T-helper 9 cell (primary cell): ENCODE data around the gene MAP3K20.
"Not testable (repeated sequence)": the region's sequence is repeated elsewhere in the genome, so short reads cannot be mapped to it uniquely, and the experiment has no call there.

ENCODE experiments used
- DNase-seq: peaks from one replicate; pipeline ENCODE4 v3.0.0-alpha.2; 2020

The MAP3K20 gene

DNA sequence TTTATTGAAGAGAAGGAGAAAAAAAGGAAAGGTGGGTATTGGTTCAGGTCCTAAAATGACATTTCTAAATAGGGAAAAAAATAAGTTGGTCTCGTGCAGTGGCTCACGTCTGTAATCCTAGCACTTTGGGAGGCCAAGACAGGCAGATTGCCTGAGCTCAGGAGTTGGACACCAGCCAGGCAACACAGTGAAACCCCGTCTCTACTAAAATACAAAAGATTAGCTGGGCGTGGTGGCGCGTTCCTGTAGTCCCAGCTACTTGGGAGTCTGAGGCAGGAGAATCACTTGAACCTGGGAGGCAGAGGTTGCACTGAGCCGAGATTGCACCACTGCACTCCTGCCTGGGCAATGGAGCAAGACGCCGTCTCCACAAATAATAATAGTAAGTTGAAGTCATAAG is 131.5 kb downstream of the MAP3K20 start:
- DNase-seq, result not testable (repeated sequence)

GRCh38 chr2:173210270-173211196 is 134.9 kb downstream of the MAP3K20 start:
- DNase-seq, result peak; percentile 14

DNA sequence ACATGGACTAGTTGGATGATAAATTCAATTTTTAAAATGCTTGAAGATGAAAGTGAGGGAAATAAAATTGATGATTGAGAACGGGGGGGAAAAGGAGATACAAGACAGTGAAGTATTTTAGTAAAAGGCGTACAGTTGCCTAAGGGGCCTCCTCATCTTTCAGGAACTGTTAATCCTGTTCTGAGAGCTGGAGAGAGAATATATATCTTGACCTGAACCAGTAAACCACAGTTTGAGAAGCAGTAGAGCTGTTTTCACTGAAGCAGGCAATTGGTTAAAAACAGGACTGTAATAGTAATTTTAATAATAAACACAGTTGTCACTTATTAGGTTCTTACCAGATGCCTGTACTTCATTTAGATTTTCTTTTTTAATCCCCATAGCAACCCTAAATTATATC is 137.5 kb downstream of the MAP3K20 start:
- DNase-seq, result no peak

- no peak for DNase-seq
Measured at GRCh38 chr2:173214213-173214612, 138.6 kb downstream of the MAP3K20 start.

GRCh38 chr2:173215316-173215715 is 139.7 kb downstream of the MAP3K20 start:
- DNase-seq, result no peak

DNA sequence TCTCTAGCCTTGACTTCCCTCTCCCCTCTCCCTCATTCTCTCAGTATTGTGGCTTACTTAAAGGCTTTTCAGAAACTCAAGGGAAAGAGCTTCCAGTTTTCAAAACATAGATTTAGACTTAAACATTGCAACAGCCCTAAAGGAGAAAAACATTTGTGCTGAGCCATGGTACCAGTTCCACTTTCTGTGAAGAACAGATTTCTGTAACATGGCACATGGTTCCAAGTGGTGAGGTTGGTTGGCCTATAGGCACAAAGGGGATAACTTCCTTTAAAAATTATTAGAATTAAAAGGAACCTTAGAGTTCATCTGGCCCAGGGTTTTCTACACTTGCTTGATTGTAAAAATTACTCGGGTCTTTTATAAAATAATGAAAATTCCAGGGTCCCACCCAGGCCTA is 140.4 kb downstream of the MAP3K20 start:
- no peak for DNase-seq

DNA sequence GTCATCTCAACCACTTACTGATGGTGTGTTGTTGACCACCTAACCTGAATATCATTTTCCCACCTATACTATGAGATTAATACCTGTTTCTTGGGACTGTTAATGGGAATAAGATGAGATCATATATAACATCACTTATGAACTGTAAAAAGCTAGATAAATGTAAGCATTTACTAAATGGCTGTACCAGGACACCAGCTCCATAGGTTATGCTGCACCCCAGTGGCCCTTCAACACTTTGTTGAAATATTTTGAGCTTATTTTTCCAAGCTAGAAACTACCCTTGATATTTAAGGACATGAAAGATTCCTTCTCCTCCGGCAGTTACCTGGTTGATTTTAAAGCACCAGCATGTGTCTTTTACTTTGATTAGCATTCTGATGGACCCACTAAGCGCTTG is 141.0 kb downstream of the MAP3K20 start:
- no peak for DNase-seq

DNA sequence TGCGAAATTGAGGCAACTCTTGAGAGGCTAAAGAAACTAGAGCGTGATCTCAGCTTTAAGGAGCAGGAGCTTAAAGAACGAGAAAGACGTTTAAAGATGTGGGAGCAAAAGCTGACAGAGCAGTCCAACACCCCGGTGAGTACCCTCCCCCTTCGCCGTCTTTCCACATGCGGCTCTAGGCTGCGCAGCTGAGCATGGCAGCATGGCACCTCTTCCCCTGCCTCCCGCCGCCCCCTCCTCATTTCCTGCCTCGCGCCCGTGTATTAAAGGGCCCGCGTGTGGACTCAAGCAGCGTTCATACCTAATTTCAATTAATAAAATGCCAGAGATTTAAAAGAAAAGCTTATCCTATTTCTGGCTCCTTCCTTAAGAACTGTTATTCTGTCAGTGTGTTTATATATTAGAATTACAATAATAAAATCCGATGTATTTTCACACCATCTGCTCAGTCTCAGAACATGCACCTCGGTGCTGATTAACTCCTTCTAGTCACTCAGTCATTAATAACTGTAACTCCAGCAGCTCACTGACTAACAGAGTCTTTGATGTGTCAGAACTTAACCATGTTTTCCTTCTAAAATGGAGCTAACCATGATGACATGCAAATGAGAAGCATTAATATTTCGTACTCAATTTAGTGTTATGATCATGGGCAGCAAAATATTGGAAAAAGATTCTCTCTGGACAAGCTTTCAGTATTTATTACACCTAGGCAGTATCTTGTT is 141.6 kb downstream of the MAP3K20 start:
- no peak for DNase-seq

DNA sequence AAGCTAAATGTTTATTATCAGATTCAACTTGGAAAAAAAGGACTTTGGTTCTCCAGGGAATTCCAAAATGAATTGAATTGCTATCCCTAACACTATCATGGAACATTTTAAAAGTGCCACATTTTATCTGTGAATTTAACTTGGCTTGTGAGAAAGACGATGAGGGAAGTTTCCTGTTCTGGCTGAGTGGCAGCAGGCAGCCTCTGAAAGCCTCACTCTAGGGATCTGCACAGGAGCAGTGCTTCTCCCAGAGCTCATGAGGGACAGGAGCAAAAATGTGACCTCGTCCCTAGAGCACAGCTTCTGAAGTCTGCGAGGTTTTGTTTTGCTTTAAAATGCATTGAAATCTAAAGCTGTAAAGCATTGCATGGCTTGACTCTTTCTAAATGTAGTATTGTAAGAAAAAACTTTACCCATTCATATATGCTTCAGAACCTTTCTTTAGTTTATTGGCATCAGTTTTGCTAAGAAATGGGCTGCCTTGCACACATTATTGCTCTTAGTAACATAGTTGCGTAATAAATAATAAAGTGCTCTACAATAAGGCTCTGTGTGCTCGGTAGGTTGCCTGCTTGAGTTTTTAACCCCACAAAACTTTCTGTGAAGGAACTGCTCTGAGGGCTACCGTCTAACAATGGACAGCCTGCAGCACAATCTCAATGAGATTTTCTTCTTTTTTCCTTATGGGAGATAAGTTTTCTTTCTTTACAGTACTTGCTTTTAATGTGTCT is 142.8 kb downstream of the MAP3K20 start:
- no peak for DNase-seq

GRCh38 chr2:173221132-173221695 is 145.6 kb downstream of the MAP3K20 start:
- DNase-seq, result no peak

GRCh38 chr2:173221937-173222594 is 146.4 kb downstream of the MAP3K20 start:
- DNase-seq, result no peak

DNA sequence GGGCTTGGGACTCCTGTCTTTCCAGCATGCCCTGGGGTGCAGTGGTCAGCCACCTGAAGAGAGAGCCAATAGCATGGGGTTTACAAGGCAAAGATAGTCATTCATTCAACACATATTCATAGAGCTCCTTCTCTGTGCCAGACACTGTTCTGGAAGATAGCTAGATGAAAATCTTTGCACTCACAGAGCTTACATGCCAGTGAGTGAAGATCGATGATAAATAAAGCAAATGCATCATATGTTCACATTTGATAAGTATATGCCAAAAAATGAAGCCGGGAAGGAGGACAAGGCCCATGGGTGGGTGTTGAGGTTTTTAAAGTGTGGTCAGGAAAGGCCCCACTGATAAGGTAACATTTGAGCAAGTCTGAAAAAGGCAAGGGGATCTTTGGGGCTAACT is 148.2 kb downstream of the MAP3K20 start:
- no peak for DNase-seq

GRCh38 chr2:173226899-173227698 is 151.5 kb downstream of the MAP3K20 start:
- no peak for DNase-seq

GRCh38 chr2:173229086-173229485 is 153.4 kb downstream of the MAP3K20 start:
- DNase-seq, result no peak

- no peak for DNase-seq
Measured at GRCh38 chr2:173230181-173230580, 154.5 kb downstream of the MAP3K20 start.

- DNase-seq, result no peak
Measured at GRCh38 chr2:173231042-173231441, 155.4 kb downstream of the MAP3K20 start.

DNA sequence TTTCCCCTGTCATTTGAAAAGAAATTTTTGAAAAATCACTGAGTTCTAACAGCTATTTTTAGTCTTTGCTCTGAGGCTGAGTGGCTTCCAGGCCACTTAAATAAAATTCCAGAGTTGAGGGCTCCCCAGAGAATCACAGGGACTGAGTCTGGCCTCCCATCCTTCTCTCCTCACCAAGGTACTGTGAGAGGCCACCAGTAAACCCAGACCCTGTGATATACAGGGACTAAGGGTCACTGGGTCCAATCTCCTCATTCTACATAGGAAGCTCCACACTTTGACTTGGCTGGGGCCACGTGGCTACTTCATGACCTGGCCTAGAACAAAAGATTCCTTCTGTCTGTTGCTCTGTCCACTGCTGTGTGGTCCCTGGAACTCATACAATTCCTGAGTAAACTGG is 155.8 kb downstream of the MAP3K20 start:
- DNase-seq, result no peak

GRCh38 chr2:173232956-173233744 is 157.5 kb downstream of the MAP3K20 start:
- no peak for DNase-seq

DNA sequence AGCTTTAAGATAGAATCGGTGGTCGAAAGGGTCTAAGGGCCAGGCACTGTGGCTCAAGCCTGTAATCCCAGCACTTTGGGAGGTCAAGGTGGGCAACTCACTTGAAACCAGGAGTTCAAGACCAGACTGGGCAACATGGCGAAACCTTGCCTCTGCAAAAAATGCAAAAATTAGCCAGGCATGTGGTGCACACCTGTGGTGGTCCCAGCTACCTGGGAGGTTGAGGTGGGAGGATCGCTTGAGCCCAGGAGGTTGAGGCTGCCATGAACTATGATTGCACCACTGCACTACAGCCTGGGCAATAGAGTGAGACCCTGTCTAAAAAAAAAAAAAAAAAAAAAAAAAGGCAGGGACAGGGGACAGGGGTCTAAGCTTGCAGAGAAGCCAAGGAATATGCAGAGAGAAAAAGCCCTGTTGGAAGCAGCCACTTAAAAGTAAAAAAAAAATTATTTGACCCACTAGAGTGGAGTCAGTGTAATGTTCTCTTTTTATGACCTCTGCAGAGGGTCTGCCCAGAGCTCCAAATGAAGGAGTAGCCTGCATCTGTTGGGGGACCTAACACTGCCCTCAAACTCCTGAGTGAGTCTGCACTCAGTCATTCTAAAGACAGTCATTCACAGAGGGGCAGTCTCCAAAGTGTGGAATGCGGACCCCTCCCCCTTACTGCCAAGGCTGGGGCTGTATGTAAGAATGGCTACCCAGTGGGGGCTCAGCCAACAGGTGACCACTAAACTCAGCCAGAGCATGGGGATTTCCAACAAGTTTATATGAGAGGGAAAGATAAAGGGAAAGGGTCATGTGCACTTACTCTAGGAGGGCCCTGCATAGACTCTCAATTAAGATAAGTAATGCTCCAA is 160.5 kb downstream of the MAP3K20 start:
- DNase-seq, result no peak

- no peak for DNase-seq
Measured at GRCh38 chr2:173238385-173238784, 162.7 kb downstream of the MAP3K20 start.
